Endothelial cell of umbilical vein (primary cell): ENCODE measurements around the gene RARS1. TPM values are rescaled to one million over a fixed set of nuclear protein-coding genes. Genes with fewer than 3 reads are reported as not detected.

Experiments
- BruUV-seq: library from RNA; stranded (reverse); fragments of 400-500 nt; replicated peaks from 2 replicates; lab custom pipeline; 2021; lab: Mats Ljungman, UMichigan
- CTCF ChIA-PET: fragments of 300-600, 350-600 bp; sonication (Branson Sonifier 250); formaldehyde crosslinking; loops from one replicate; lab custom pipeline; 2021; ENCODE audit warnings: antibody characterized with exemption, inconsistent platforms; lab: Charles Lee
- POLR2A ChIA-PET: fragments of 300-600, 350-600 bp; sonication (Branson Sonifier 250); formaldehyde crosslinking; loops from one replicate; lab custom pipeline; 2021; ENCODE audit warnings: antibody characterized with exemption, inconsistent platforms; lab: Charles Lee
- DNase-seq: peaks from one replicate; pipeline ENCODE4 v3.0.0-alpha.2; 2011; ENCODE audit warnings: low read depth, low spot score
- FAIRE-seq: peaks from 2 replicates; lab custom pipeline; 2011; peaks lifted over from hg19 to GRCh38; lab: Jason Lieb, UNC
- H2AFZ ChIP-seq: 2 replicates; pipeline ENCODE4 v1.6.0; 2012; ENCODE audit warnings: low read depth, low read length, control low read depth, inconsistent platforms
- H3K27ac ChIP-seq: 2 replicates; pipeline ENCODE4 v1.5.1; 2011; ENCODE audit warnings: low read depth, mild to moderate bottlenecking, control low read depth, low read length, moderate library complexity; ENCODE audit not compliant: insufficient read depth
- H3K27me3 ChIP-seq, 2 experiments: 2 replicates each; pipeline versions ENCODE4 v1.6.0 to v1.6.1; 2011; ENCODE audit warnings: low read length in 2 of 2, mixed read lengths in 1 of 2; ENCODE audit not compliant: control insufficient read depth in 2 of 2, insufficient read depth in 2 of 2
- H3K36me3 ChIP-seq, 2 experiments: 2 replicates in 1 of 2; 3 replicates in 1 of 2; pipeline ENCODE4 v1.5.1; 2011; ENCODE audit warnings: low read length in 2 of 2, mild to moderate bottlenecking in 1 of 2, moderate library complexity in 1 of 2; ENCODE audit not compliant: control insufficient read depth in 2 of 2, insufficient read depth in 2 of 2; ENCODE audit errors: extremely low read depth in 1 of 2
- H3K4me1 ChIP-seq: 3 replicates; pipeline ENCODE4 v1.5.1; 2011; ENCODE audit warnings: mild to moderate bottlenecking, low read length; ENCODE audit not compliant: control insufficient read depth, insufficient read depth; ENCODE audit errors: extremely low read depth
- H3K4me2 ChIP-seq: 2 replicates; pipeline ENCODE4 v1.6.1; 2011; ENCODE audit warnings: low read length, control low read depth, mixed read lengths; ENCODE audit not compliant: insufficient read depth
- H3K4me3 ChIP-seq, 3 experiments: fragments of 200-600 bp in 1 of 3; sonication (generic), shearing (Covaris generic) in 1 of 3; replicated peaks in 1 of 3; 2 replicates each; pipeline ENCODE4 v1.5.1; 2011 to 2016; ENCODE audit warnings: control low read depth in 3 of 3, low read length in 3 of 3, mild to moderate bottlenecking in 2 of 3, inconsistent platforms in 1 of 3, low read depth in 1 of 3, moderate library complexity in 1 of 3; ENCODE audit not compliant: insufficient read depth in 1 of 3
- H3K79me2 ChIP-seq: 2 replicates; pipeline ENCODE4 v1.6.0; 2012; ENCODE audit warnings: low read length, inconsistent platforms; ENCODE audit not compliant: control insufficient read depth, insufficient read depth
- H3K9ac ChIP-seq: replicated peaks from 2 replicates; pipeline ENCODE3; 2011; ENCODE audit warnings: low read length, control low read depth; ENCODE audit not compliant: insufficient read depth; ENCODE audit errors: extremely low read depth
- H3K9me1 ChIP-seq: replicated peaks from 3 replicates; pipeline ENCODE4 v1.6.0; 2011; ENCODE audit warnings: mild to moderate bottlenecking, low read length; ENCODE audit not compliant: control insufficient read depth, insufficient read depth; ENCODE audit errors: extremely low read depth
- H3K9me3 ChIP-seq: replicated peaks from 2 replicates; pipeline ENCODE4 v1.5.1; 2012; ENCODE audit warnings: low read length, inconsistent platforms; ENCODE audit not compliant: control insufficient read depth, insufficient read depth
- H4K20me1 ChIP-seq: replicated peaks from 2 replicates; pipeline ENCODE3; 2011; ENCODE audit warnings: mild to moderate bottlenecking, low read length; ENCODE audit not compliant: control insufficient read depth, insufficient read depth; ENCODE audit errors: extremely low read depth
- EZH2 ChIP-seq: IDR thresholded peaks from 2 replicates; pipeline ENCODE4 v1.6.1; 2012; ENCODE audit warnings: borderline replicate concordance, low read depth, mild to moderate bottlenecking, moderate library complexity, low read length, inconsistent platforms; ENCODE audit not compliant: severe bottlenecking
- FOS ChIP-seq: IDR thresholded peaks from 2 replicates; pipeline ENCODE4 v1.6.1; 2011; ENCODE audit warnings: mild to moderate bottlenecking, low read length, moderate library complexity, borderline replicate concordance; ENCODE audit not compliant: insufficient read depth
- GATA2 ChIP-seq: IDR thresholded peaks from 2 replicates; pipeline ENCODE4 v1.7.0; 2011; ENCODE audit warnings: low read depth, mild to moderate bottlenecking, moderate library complexity, mixed read lengths, low read length; ENCODE audit not compliant: insufficient read length, insufficient read depth
- JUN ChIP-seq: IDR thresholded peaks from 2 replicates; pipeline ENCODE4 v1.6.1; 2011; ENCODE audit warnings: borderline replicate concordance, low read depth; ENCODE audit not compliant: insufficient read length, insufficient read depth
- MAX ChIP-seq: IDR thresholded peaks from 2 replicates; pipeline ENCODE4 v1.6.1; 2011; ENCODE audit not compliant: insufficient read depth, insufficient read length
- MYC ChIP-seq: IDR thresholded peaks from one replicate; pipeline ENCODE4 v1.6.1; 2011; ENCODE audit warnings: mild to moderate bottlenecking, low read depth, low read length
- POLR2A ChIP-seq: IDR thresholded peaks from 2 replicates; pipeline ENCODE4 v1.6.1; 2012; ENCODE audit warnings: low read depth, mild to moderate bottlenecking, control low read depth, low read length
- POLR2AphosphoS5 ChIP-seq: IDR thresholded peaks from 2 replicates; pipeline ENCODE4 v1.6.1; 2012; ENCODE audit warnings: low read depth, mild to moderate bottlenecking, control low read depth, low read length, moderate library complexity; ENCODE audit not compliant: insufficient read depth
- dilution Hi-C: fragments of 300-500 bp; cut with MboI; formaldehyde crosslinking; loops from one replicate; pipeline ENCODE4 v1.15.0; 2019; ENCODE audit warnings: low sequenced_read_pairs; ENCODE audit not compliant: extremely low pct_ligation_motif_present
- intact Hi-C: fragments of 100-400 bp; cut with micrococcal nuclease; formaldehyde crosslinking; loops from one replicate; pipeline ENCODE4 v1.10.0; 2022
- polyA plus RNA-seq, 4 experiments: library from polyadenylated mRNA; depleted of rRNA in 3 of 4; stranded (reverse) in 3 of 4; unstranded in 1 of 4; fragments of >200 nt; gene quantifications; 2 replicates each; pipeline versions ENCODE4 v1.2.1 to v1.2.3, GENCODE V29; 2011 to 2012; ENCODE audit warnings: missing spikeins in 1 of 4
- total RNA-seq: library from RNA; stranded (reverse); gene quantifications from 2 replicates; pipeline ENCODE4 v1.2.3, GENCODE V29; 2021
- TF ChIP-seq, protein P1 (sequence below), 2 donors: IDR thresholded peaks; 1 replicate in 1 of 2; 2 replicates in 1 of 2; pipeline ENCODE4 v1.5.1; 2011; ENCODE audit warnings: low read length in 2 of 2, mild to moderate bottlenecking in 2 of 2, moderate library complexity in 2 of 2, control low read depth in 1 of 2, inconsistent platforms in 1 of 2, low read depth in 1 of 2; ENCODE audit not compliant: insufficient read depth in 1 of 2; ENCODE audit errors: extremely low read depth in 1 of 2

Gene RARS1
- total and polyA plus RNA-seq, 2 donors (not counting 3 experiments of a cell fraction or from before 2014, with no cell fraction given): 28.0 to 104 TPM

DNA sequence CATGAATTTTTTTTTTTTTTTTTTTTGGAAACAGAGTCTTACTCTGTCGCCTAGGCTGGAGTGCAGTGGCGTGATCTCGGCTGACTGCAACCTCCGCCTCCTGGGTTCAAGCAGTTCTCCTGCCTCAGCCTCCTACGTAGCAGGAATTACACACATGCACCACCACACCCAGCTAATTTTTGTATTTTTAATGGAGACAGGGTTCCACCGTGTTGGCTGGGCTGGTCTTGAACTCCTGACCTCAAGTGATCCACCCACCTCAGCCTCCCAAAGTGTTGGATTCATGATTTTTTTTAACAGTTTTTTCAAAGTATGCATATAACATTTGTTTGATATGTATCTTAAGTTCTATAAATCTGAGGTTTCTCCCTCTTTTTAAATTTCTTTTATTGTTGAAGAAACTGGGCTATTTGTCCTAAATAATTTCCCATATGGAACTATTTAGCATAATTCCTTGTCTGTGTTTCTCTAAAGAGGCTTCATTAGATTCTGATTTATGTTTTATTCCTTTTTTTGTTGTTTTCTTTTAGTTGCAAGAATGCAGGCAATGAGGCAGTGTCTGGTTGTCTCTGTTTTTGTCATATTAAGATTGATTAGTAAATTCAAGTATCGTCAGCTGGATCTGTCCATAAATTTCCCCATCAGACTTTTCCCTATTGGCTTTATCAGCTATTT is 16.4 kb downstream of the RARS1 start:
- POLR2A ChIA-PET: no interaction called here
- peaks cover 9 to 13% of the 10 kb centered on the region in 2 experiments for H3K36me3 ChIP-seq
- CTCF ChIA-PET: no interaction called here
- H3K27me3 ChIP-seq: no peaks in the 10 kb centered on the region
- no TSS peak for BruUV-seq
- DNase-seq: no peak
- H3K9me1 ChIP-seq: no peaks in the 10 kb centered on the region
- FAIRE-seq: no peak
- TF ChIP-seq JUN (no peak), GATA2 (no peak), POLR2A (no peak), MAX (no peak), EZH2 (no peak), POLR2AphosphoS5 (no peak), MYC (no peak), FOS (no peak)
- TF ChIP-seq, protein P1, sequence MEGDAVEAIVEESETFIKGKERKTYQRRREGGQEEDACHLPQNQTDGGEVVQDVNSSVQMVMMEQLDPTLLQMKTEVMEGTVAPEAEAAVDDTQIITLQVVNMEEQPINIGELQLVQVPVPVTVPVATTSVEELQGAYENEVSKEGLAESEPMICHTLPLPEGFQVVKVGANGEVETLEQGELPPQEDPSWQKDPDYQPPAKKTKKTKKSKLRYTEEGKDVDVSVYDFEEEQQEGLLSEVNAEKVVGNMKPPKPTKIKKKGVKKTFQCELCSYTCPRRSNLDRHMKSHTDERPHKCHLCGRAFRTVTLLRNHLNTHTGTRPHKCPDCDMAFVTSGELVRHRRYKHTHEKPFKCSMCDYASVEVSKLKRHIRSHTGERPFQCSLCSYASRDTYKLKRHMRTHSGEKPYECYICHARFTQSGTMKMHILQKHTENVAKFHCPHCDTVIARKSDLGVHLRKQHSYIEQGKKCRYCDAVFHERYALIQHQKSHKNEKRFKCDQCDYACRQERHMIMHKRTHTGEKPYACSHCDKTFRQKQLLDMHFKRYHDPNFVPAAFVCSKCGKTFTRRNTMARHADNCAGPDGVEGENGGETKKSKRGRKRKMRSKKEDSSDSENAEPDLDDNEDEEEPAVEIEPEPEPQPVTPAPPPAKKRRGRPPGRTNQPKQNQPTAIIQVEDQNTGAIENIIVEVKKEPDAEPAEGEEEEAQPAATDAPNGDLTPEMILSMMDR (IDR thresholded peaks at IDR 0.05; ENCODE audit: extremely low read depth in 1 of 2, insufficient read depth in 1 of 2, low read depth in 1 of 2, low read length in 2 of 2): no peak
- H3K4me1 ChIP-seq: no peaks in the 10 kb centered on the region
- no peak overlapping the region for H3K9ac ChIP-seq
- no peaks in the 10 kb centered on the region for H3K9me3 ChIP-seq
- H3K79me2 ChIP-seq: no peaks in the 10 kb centered on the region
- no peak overlapping the region for H3K27ac ChIP-seq
- no peaks in the 10 kb centered on the region for H4K20me1 ChIP-seq
- no peak overlapping the region for H2AFZ ChIP-seq
- intact Hi-C loops: no loop called here
- dilution Hi-C loops: no loop called here
- H3K4me3 ChIP-seq: no peak overlapping the region
- H3K4me2 ChIP-seq: no peak overlapping the region
